Body of pancreas (tissue), 4 donors: ENCODE measurements around the gene CNDP2.

Experiments
- POLR2A ChIP-seq, 3 donors: fragments of 450-650 bp; IDR thresholded peaks; one replicate each; pipeline ENCODE4 v1.6.1; 2016; ENCODE audit warnings: antibody characterized with exemption in 3 of 3, mild to moderate bottlenecking in 2 of 3
- TF ChIP-seq, protein P1 (sequence below), 7 experiments: fragments of 450-650 bp in 4 of 7; fragments of 200-600 bp in 3 of 7; sonication (generic) in 3 of 7; IDR thresholded peaks; one replicate each; pipeline ENCODE4 v1.5.1; 2016 to 2019; ENCODE audit warnings: antibody characterized with exemption in 7 of 7

DNA sequence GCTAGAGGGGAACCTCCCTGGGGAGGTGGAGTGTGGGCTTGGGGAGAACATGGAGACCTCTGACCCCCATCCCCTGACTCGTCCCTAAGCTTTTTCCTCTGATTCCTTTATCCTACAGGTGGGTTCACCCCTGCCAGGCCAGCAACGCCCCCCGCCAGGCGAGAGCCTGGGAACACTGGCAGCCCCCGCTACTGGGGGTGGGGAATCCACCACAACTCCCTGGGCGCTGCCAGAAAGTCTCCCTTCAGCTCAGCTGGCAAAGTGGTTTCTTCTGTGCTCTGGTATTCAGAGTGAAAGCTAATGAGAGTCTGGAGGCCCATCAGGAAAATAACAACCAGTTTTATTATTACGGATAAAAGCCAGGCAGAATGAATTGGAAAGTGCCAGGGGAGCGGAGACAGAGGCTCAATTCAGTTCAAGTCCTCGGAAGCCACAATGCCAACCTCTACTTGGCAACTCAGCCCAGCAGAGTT is 41.8 kb upstream of the CNDP2 start:
- TF ChIP-seq, protein P1, sequence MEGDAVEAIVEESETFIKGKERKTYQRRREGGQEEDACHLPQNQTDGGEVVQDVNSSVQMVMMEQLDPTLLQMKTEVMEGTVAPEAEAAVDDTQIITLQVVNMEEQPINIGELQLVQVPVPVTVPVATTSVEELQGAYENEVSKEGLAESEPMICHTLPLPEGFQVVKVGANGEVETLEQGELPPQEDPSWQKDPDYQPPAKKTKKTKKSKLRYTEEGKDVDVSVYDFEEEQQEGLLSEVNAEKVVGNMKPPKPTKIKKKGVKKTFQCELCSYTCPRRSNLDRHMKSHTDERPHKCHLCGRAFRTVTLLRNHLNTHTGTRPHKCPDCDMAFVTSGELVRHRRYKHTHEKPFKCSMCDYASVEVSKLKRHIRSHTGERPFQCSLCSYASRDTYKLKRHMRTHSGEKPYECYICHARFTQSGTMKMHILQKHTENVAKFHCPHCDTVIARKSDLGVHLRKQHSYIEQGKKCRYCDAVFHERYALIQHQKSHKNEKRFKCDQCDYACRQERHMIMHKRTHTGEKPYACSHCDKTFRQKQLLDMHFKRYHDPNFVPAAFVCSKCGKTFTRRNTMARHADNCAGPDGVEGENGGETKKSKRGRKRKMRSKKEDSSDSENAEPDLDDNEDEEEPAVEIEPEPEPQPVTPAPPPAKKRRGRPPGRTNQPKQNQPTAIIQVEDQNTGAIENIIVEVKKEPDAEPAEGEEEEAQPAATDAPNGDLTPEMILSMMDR (IDR thresholded peaks at IDR 0.05) = no peak
- TF ChIP-seq POLR2A (IDR thresholded peaks at IDR 0.05) = no peak
